Neural cell (in vitro differentiated cells): Measurements from ENCODE around the gene BEND7.

Experiments
- EP300 ChIP-seq: fragments of 450-650 bp; conservative IDR thresholded peaks from 2 replicates; pipeline ENCODE4 v1.6.1; 2014; ENCODE audit warnings: antibody characterized with exemption, mild to moderate bottlenecking, moderate library complexity; ENCODE audit not compliant: poor library complexity, severe bottlenecking
- EZH2 ChIP-seq: fragments of 200-600, 300-800 bp; shearing (Covaris generic), sonication (generic); IDR thresholded peaks from 2 replicates; pipeline ENCODE4 v1.6.1; 2014; ENCODE audit warnings: antibody characterized with exemption, low read length, borderline replicate concordance, mild to moderate bottlenecking; ENCODE audit not compliant: insufficient read depth, poor library complexity, severe bottlenecking
- MXI1 ChIP-seq: fragments of 450-650 bp; conservative IDR thresholded peaks from 2 replicates; pipeline ENCODE4 v1.6.1; 2014; ENCODE audit warnings: antibody characterized with exemption, mild to moderate bottlenecking; ENCODE audit not compliant: poor library complexity, severe bottlenecking
- POLR2AphosphoS5 ChIP-seq: IDR thresholded peaks from 2 replicates; pipeline ENCODE4 v1.6.1; 2012
- RAD21 ChIP-seq: fragments of 450-650 bp; conservative IDR thresholded peaks from 2 replicates; pipeline ENCODE4 v1.6.1; 2014; ENCODE audit warnings: antibody characterized with exemption, mild to moderate bottlenecking, moderate library complexity
- REST ChIP-seq: IDR thresholded peaks from 2 replicates; pipeline ENCODE4 v1.6.1; 2012; ENCODE audit warnings: borderline replicate concordance
- SMC3 ChIP-seq: fragments of 450-650 bp; conservative IDR thresholded peaks from 2 replicates; pipeline ENCODE4 v1.6.1; 2014; ENCODE audit warnings: antibody characterized with exemption, mild to moderate bottlenecking, moderate library complexity; ENCODE audit not compliant: poor library complexity
- TAF1 ChIP-seq: IDR thresholded peaks from 2 replicates; pipeline ENCODE4 v1.6.1; 2012; ENCODE audit warnings: low read depth
- TF ChIP-seq, protein P1 (sequence below): fragments of 450-650 bp; IDR thresholded peaks from 2 replicates; pipeline ENCODE4 v1.5.1; 2014; ENCODE audit warnings: antibody characterized with exemption, mild to moderate bottlenecking, moderate library complexity; ENCODE audit not compliant: poor library complexity, severe bottlenecking

DNA sequence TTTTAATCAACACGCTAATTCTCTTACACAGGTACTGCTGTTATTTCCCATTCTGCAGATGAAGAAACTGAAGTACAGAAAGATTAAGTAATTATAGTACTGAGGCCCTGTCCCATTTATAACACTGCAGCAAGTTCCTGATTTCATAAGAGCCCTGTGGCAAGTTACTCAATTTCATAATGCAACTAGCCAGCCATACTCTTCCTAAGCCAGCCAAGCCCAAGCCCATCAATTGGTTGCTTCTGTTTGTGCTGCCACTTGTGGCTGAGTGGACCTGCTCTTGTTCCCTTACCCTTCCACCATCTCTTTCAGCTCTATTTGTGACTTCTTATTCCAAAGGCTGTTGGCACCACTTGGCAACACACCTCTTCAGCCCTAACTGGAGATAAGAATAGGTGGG lies 38.2 kb upstream of the BEND7 start:
- no peak for TF ChIP-seq EP300
- no peak for TF ChIP-seq EZH2
- TF ChIP-seq, protein P1, sequence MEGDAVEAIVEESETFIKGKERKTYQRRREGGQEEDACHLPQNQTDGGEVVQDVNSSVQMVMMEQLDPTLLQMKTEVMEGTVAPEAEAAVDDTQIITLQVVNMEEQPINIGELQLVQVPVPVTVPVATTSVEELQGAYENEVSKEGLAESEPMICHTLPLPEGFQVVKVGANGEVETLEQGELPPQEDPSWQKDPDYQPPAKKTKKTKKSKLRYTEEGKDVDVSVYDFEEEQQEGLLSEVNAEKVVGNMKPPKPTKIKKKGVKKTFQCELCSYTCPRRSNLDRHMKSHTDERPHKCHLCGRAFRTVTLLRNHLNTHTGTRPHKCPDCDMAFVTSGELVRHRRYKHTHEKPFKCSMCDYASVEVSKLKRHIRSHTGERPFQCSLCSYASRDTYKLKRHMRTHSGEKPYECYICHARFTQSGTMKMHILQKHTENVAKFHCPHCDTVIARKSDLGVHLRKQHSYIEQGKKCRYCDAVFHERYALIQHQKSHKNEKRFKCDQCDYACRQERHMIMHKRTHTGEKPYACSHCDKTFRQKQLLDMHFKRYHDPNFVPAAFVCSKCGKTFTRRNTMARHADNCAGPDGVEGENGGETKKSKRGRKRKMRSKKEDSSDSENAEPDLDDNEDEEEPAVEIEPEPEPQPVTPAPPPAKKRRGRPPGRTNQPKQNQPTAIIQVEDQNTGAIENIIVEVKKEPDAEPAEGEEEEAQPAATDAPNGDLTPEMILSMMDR, result no peak
- no peak for TF ChIP-seq POLR2AphosphoS5
- no peak for TF ChIP-seq MXI1
- TF ChIP-seq TAF1, result no peak
- TF ChIP-seq RAD21, result no peak
- TF ChIP-seq REST, result no peak
- TF ChIP-seq SMC3, result no peak
